Measurements from ENCODE around the gene NR2F1-AS1. TPM values are rescaled to one million over a fixed set of nuclear protein-coding genes. Genes with fewer than 3 reads are reported as not detected.

NR2F1-AS1 gene
- total RNA-seq, 1 donor from 2014 or later, result not detected

GRCh38 chr5:93454896-93455295 lies 126.1 kb downstream of the NR2F1-AS1 start:
- POLR2A ChIA-PET, result no interaction called here
- no peak overlapping the region for H3K4me3 Mint-ChIP-seq
- H3K27ac Mint-ChIP-seq, result no peak overlapping the region
- intact Hi-C loops (cut with micrococcal nuclease), result no loop called here
- TF ChIP-seq CTCF (IDR thresholded peaks at IDR 0.05), result no peak
- no peaks in the 10 kb centered on the region for H3K9me3 Mint-ChIP-seq
- ATAC-seq (ENCODE audit: low read depth) (no peak), DNase-seq (no peak)
- H3K4me1 Mint-ChIP-seq, result no peaks in the 10 kb centered on the region
- no peaks in the 10 kb centered on the region for H3K27me3 Mint-ChIP-seq
- CTCF ChIA-PET, result no interaction called here
- H3K36me3 Mint-ChIP-seq (ENCODE audit: low read depth), result no peaks in the 10 kb centered on the region

GRCh38 chr5:93452255-93452654 lies 128.8 kb downstream of the NR2F1-AS1 start:
- ChIA-PET POLR2A (no interaction called here), CTCF (no interaction called here)
- no peaks in the 10 kb centered on the region for H3K36me3 Mint-ChIP-seq (ENCODE audit: low read depth)
- no peak overlapping the region for H3K4me3 Mint-ChIP-seq
- TF ChIP-seq CTCF (IDR thresholded peaks at IDR 0.05), result no peak
- intact Hi-C loops (cut with micrococcal nuclease), result no loop called here
- H3K27me3 Mint-ChIP-seq, result no peaks in the 10 kb centered on the region
- DNase-seq, result no peak
- no peak overlapping the region for H3K27ac Mint-ChIP-seq
- peaks cover 2% of the 10 kb centered on the region for H3K9me3 Mint-ChIP-seq
- no peak for ATAC-seq (ENCODE audit: low read depth)
- no peaks in the 10 kb centered on the region for H3K4me1 Mint-ChIP-seq

GRCh38 chr5:93438124-93438523 lies 142.9 kb downstream of the NR2F1-AS1 start:
- no peaks in the 10 kb centered on the region for H3K27me3 Mint-ChIP-seq
- no peak overlapping the region for H3K4me3 Mint-ChIP-seq
- intact Hi-C loops (cut with micrococcal nuclease), result no loop called here
- no peak overlapping the region for H3K27ac Mint-ChIP-seq
- no peaks in the 10 kb centered on the region for H3K36me3 Mint-ChIP-seq (ENCODE audit: low read depth)
- ATAC-seq (ENCODE audit: low read depth), result no peak
- ChIA-PET CTCF (no interaction called here), POLR2A (no interaction called here)
- no peak for DNase-seq
- no peaks in the 10 kb centered on the region for H3K4me1 Mint-ChIP-seq
- no peaks in the 10 kb centered on the region for H3K9me3 Mint-ChIP-seq
- no peak for TF ChIP-seq CTCF (IDR thresholded peaks at IDR 0.05)

- ChIA-PET POLR2A (no interaction called here), CTCF (no interaction called here)
- DNase-seq (no peak), ATAC-seq (ENCODE audit: low read depth) (no peak)
- intact Hi-C loops (cut with micrococcal nuclease), result no loop called here
- Mint-ChIP-seq H3K9me3 (no peaks in the 10 kb centered on the region), H3K4me1 (no peaks in the 10 kb centered on the region), H3K36me3 (ENCODE audit: low read depth) (no peaks in the 10 kb centered on the region), H3K27ac (no peak overlapping the region), H3K27me3 (no peaks in the 10 kb centered on the region), H3K4me3 (no peak overlapping the region)
- TF ChIP-seq CTCF (IDR thresholded peaks at IDR 0.05), result no peak
These were observed 144.9 kb downstream of the NR2F1-AS1 start for GRCh38 chr5:93436083-93436482.

GRCh38 chr5:93433422-93433821 lies 147.6 kb downstream of the NR2F1-AS1 start:
- POLR2A ChIA-PET, result no interaction called here
- no peak for DNase-seq
- Mint-ChIP-seq H3K27me3 (no peaks in the 10 kb centered on the region), H3K4me3 (no peak overlapping the region), H3K36me3 (ENCODE audit: low read depth) (no peaks in the 10 kb centered on the region), H3K4me1 (no peaks in the 10 kb centered on the region), H3K27ac (no peak overlapping the region), H3K9me3 (no peaks in the 10 kb centered on the region)
- CTCF ChIA-PET, result no interaction called here
- ATAC-seq (ENCODE audit: low read depth), result no peak
- intact Hi-C loops (cut with micrococcal nuclease), result no loop called here
- no peak for TF ChIP-seq CTCF (IDR thresholded peaks at IDR 0.05)

Measured in activated B cell treated with CpG ODN at 0.5 μM for 24 hours (primary cell).